WTC11 (cell line): ENCODE measurements around the gene KCNK5. TPM values are rescaled to one million over a fixed set of nuclear protein-coding genes. Genes with fewer than 3 reads are reported as not detected.

ENCODE experiments used
- AFF4 ChIP-seq: sonication (generic); formaldehyde crosslinking; IDR thresholded peaks from 2 replicates; pipeline ENCODE4 v1.8.1; 2023; ENCODE audit warnings: mild to moderate bottlenecking, missing genetic modification reagents, borderline replicate concordance
- CREM ChIP-seq: sonication (generic); formaldehyde crosslinking; IDR thresholded peaks from 2 replicates; pipeline ENCODE4 v1.8.1; 2022; ENCODE audit warnings: mild to moderate bottlenecking, missing genetic modification reagents, moderate library complexity
- EMX1 ChIP-seq: fragments of 250-450 bp; sonication (Bioruptor Pico); IDR thresholded peaks from 2 replicates; pipeline ENCODE4 v1.8.0; 2021; ENCODE audit warnings: mild to moderate bottlenecking
- FOXK1 ChIP-seq: sonication (generic); formaldehyde crosslinking; IDR thresholded peaks from 2 replicates; pipeline ENCODE4 v1.8.0; 2022; ENCODE audit warnings: mild to moderate bottlenecking, moderate library complexity, missing genetic modification reagents
- GRHL2 ChIP-seq: fragments of 250-450 bp; sonication (Bioruptor Pico); IDR thresholded peaks from 2 replicates; pipeline ENCODE4 v1.8.0; 2022; ENCODE audit warnings: mild to moderate bottlenecking, moderate library complexity; ENCODE audit not compliant: insufficient replicate concordance, severe bottlenecking
- HMGA2 ChIP-seq: fragments of 250-450 bp; sonication (Bioruptor Pico); IDR thresholded peaks from 2 replicates; pipeline ENCODE4 v1.4.0; 2021; ENCODE audit warnings: mild to moderate bottlenecking, moderate library complexity
- HMGXB4 ChIP-seq: sonication (generic); formaldehyde crosslinking; IDR thresholded peaks from 2 replicates; pipeline ENCODE4 v1.8.1; 2023; ENCODE audit warnings: mild to moderate bottlenecking, moderate library complexity, missing genetic modification reagents
- JUN ChIP-seq: sonication (generic); formaldehyde crosslinking; IDR thresholded peaks from 2 replicates; pipeline ENCODE4 v1.8.0; 2023; ENCODE audit warnings: mild to moderate bottlenecking, missing genetic modification reagents
- KAT7 ChIP-seq: sonication (generic); formaldehyde crosslinking; IDR thresholded peaks from 2 replicates; pipeline ENCODE4 v1.8.1; 2023; ENCODE audit warnings: missing genetic modification reagents, mild to moderate bottlenecking, borderline replicate concordance
- MLX ChIP-seq: sonication (generic); formaldehyde crosslinking; IDR thresholded peaks from 2 replicates; pipeline ENCODE4 v1.8.1; 2023; ENCODE audit warnings: mild to moderate bottlenecking, missing genetic modification reagents, moderate library complexity
- MXD4 ChIP-seq: fragments of 250-450 bp; sonication (Bioruptor Pico); IDR thresholded peaks from 2 replicates; pipeline ENCODE4 v1.8.0; 2021; ENCODE audit warnings: mild to moderate bottlenecking, moderate library complexity, borderline replicate concordance
- NFATC4 ChIP-seq: fragments of 250-450 bp; sonication (Bioruptor Pico); IDR thresholded peaks from 2 replicates; pipeline ENCODE4 v1.9.0; 2021; ENCODE audit warnings: mild to moderate bottlenecking
- NFYB ChIP-seq: sonication (generic); formaldehyde crosslinking; conservative IDR thresholded peaks from 2 replicates; pipeline ENCODE4 v1.8.0; 2022; ENCODE audit warnings: low read depth, missing genetic modification reagents
- NR3C1 ChIP-seq: sonication (generic); formaldehyde crosslinking; conservative IDR thresholded peaks from 2 replicates; pipeline ENCODE4 v1.8.1; 2023; ENCODE audit warnings: low read depth, mild to moderate bottlenecking, missing genetic modification reagents
- SMAD3 ChIP-seq: sonication (generic); formaldehyde crosslinking; IDR thresholded peaks from 2 replicates; pipeline ENCODE4 v1.8.0; 2022; ENCODE audit warnings: missing genetic modification reagents, mild to moderate bottlenecking, borderline replicate concordance
- STAT6 ChIP-seq: sonication (generic); formaldehyde crosslinking; conservative IDR thresholded peaks from 2 replicates; pipeline ENCODE4 v1.8.1; 2023; ENCODE audit warnings: mild to moderate bottlenecking, low read depth, missing genetic modification reagents, moderate library complexity
- TEAD4 ChIP-seq: sonication (generic); formaldehyde crosslinking; IDR thresholded peaks from 2 replicates; pipeline ENCODE4 v1.8.0; 2022; ENCODE audit warnings: mild to moderate bottlenecking, missing genetic modification reagents
- ZNF121 ChIP-seq: sonication (generic); formaldehyde crosslinking; IDR thresholded peaks from 2 replicates; pipeline ENCODE4 v1.8.0; 2023; ENCODE audit warnings: missing genetic modification reagents
- ZNF138 ChIP-seq: sonication (generic); formaldehyde crosslinking; conservative IDR thresholded peaks from 2 replicates; pipeline ENCODE4 v1.8.1; 2022; ENCODE audit warnings: mild to moderate bottlenecking, moderate library complexity, missing genetic modification reagents
- ZNF317 ChIP-seq: sonication (generic); formaldehyde crosslinking; IDR thresholded peaks from 2 replicates; pipeline ENCODE4 v1.8.1; 2023; ENCODE audit warnings: low read depth, mild to moderate bottlenecking, moderate library complexity, missing genetic modification reagents, borderline replicate concordance
- ZNF396 ChIP-seq: fragments of 250-450 bp; sonication (Bioruptor Pico); IDR thresholded peaks from 2 replicates; pipeline ENCODE4 v1.8.0; 2021; ENCODE audit warnings: mild to moderate bottlenecking, moderate library complexity, borderline replicate concordance
- ZNF512 ChIP-seq: sonication (generic); formaldehyde crosslinking; IDR thresholded peaks from 2 replicates; pipeline ENCODE4 v1.8.1; 2022; ENCODE audit warnings: missing genetic modification reagents, borderline replicate concordance
- ZNF532 ChIP-seq: fragments of 250-450 bp; sonication (Bioruptor Pico); IDR thresholded peaks from 2 replicates; pipeline ENCODE4 v1.9.0; 2021; ENCODE audit warnings: mild to moderate bottlenecking, borderline replicate concordance
- ZNF671 ChIP-seq: fragments of 250-450 bp; sonication (Bioruptor Pico); IDR thresholded peaks from 2 replicates; pipeline ENCODE4 v1.8.0; 2021; ENCODE audit warnings: mild to moderate bottlenecking
- total RNA-seq: library from RNA; stranded (reverse); gene quantifications from 3 replicates; pipeline ENCODE4 v1.2.3, GENCODE V29; 2021

Gene KCNK5
- total RNA-seq, 1 experiment from 2014 or later, result 41.8 TPM

- TF ChIP-seq SMAD3 (CRISPR knock-in tag) (no peak), ZNF396 (CRISPR knock-in tag) (no peak), AFF4 (peak; percentile 77; the same call in 1 of the 2 replicates), ZNF532 (no peak), ZNF138 (CRISPR knock-in tag) (no peak), STAT6 (CRISPR knock-in tag) (no peak), NR3C1 (CRISPR knock-in tag) (no peak), CREM (CRISPR knock-in tag) (no peak), MLX (CRISPR knock-in tag) (no peak; the same call in 1 of the 2 replicates), HMGA2 (no peak), NFATC4 (CRISPR knock-in tag) (no peak), MXD4 (CRISPR knock-in tag) (no peak), HMGXB4 (CRISPR knock-in tag) (peak; percentile 93), JUN (CRISPR knock-in tag) (0 out of 2 replicates have a peak, but pooled peaks have one; percentile 61), ZNF512 (CRISPR knock-in tag) (no peak), GRHL2 (CRISPR knock-in tag) (no peak), ZNF671 (CRISPR knock-in tag) (no peak), ZNF317 (CRISPR knock-in tag) (no peak), TEAD4 (CRISPR knock-in tag) (0 out of 2 replicates have a peak, but pooled peaks have one; percentile 33), KAT7 (CRISPR knock-in tag) (0 out of 2 replicates have a peak, but pooled peaks have one; percentile 66), EMX1 (CRISPR knock-in tag) (no peak), FOXK1 (no peak), NFYB (CRISPR knock-in tag) (no peak), ZNF121 (no peak)
These were observed at the start of gene KCNK5 (continued) for GRCh38 chr6:39228992-39229767.
